ENCODE data around the gene ATP5F1E.

Gene ATP5F1E

DNA sequence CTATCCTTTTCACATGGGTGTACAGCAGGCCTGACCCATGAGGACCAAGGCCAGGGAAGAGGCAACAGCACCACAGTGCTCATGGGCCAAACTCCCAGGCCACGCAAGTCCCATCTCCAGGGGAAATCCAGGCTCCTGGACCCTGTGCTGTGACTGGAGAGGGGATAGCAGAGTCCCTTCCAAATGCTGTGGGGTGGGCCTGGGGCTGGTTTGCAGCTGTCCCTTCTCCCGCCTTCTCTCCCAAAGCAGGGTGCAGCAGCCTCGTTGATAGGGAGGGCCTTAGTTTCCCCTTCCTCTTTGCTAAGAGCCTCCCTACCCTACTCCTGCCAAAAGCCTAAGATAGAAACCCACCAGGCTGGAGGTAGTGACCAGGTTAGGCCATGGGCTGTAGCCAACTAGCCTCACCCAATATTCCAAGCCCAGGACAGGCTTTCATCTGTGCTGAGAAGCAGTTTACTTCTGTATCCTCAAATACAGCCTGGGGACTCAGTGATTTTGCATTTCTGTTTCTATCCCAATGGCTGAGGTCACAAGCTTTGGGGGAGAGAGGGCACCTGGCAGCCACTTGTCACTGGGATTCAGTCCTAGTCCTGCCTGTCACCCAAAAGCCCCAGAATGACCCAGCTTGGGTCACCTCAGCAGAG lies 26.5 kb downstream of the ATP5F1E start:
- DNase-seq (ENCODE audit: low read depth), result no peak

DNA sequence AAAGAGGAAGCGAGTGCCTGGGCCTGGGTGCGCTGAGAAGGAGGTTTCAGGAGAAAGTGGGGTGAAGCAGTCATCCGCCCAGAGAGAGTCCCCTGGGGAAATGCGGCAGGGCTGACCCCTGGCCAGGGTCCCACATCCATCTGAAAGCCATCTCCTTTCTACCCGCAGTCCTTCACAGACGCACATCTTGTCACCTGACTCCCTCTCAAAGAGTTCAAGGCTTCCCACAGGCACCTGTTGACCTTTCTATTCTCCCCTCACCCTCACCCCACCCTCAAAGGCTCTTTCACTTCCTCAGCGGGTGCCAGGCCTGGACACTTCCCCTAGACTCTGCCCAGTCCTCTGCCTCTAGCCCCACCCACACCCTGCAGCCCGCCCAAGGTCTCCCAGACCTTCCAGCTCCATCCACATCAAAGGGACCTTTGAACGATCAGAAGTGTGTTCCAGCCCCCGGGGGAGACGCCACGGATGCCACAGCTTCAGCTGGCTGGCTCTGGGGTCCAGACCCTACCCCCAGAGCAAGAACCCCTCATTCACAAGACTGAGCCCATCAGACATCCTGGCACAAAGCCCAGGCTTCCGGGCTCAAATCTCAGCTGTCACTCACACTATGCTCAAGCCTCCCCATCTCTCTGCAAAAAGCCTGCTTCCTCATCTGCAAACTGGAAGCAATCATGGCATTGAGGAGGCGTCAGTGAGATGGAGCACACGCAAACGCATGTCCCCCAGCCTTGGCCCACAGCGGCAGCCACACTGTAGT lies 27.2 kb downstream of the ATP5F1E start:
- DNase-seq (ENCODE audit: low read depth), result no peak

DNA sequence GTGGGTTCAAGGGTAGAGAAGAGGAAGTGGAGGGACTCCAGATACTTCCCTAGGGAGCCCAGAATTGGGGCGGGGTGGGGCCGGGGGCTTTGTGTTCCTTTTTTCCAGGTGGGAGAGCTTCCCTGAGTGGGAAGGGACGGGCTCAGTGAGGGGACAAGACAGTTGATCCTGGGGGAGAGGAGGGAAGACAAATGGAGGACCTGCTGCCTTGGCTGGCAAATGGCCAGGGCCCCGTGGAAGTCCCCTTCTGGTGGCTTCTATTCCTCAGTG lies 27.7 kb downstream of the ATP5F1E start:
- no peak for DNase-seq (ENCODE audit: low read depth)

DNA sequence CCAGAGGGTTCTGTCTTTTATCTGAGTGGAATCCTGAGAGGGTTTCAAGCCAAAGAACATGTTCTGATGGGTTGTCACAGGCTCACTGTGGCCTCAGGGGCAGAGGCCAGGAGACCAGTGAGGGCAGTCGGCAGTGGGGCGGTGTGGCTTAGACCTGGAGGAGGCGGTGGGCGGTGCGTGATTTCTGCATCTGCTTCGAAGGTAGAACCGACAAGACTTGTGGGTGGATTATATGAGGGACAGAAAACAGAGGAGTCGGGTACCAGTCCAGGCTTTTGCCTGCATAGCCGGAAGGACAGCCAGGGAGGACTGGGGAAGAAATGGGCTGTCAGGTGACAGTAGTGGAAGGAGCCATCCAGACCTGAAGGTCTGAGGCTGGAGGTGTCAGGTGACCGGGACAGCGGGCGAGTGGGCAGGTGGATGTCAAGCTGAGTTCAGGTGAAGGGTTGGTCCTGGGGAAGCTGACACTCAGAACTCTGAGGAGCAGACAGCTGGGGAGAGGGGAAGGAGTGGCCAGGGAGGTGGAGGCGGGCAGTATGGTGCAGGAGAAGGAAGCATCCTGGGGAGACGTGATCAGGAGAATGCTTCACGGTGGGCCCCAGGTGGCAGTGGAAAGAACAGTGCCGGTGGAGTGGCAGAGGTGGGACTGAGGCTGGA lies 28.2 kb downstream of the ATP5F1E start:
- no peak for DNase-seq (ENCODE audit: low read depth)

DNA sequence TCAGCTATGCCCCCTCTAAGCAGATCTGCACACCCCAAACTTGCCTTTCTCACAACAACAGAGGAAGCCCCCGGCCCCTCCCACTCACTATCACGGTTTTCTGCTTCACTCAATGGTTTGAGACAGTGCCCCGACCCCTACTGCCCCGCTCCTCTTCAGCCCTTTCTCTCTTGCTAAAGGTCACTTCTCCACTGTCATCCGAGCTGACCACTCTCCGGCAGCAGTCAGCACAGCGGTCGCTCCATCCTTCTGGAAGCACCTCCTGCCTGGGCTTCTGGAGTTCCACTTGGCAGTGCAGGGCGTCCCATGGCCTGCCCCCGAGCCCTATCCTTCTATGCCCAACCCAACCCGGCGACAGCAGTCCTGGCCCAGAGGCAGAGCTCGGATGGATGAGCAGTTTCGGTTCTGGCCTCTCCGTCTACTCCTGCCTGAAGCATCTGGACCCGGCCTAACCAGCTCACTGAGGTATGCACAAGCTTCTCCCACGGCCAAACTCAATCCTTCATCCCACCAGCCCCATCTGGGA lies 29.2 kb downstream of the ATP5F1E start:
- no peak for DNase-seq (ENCODE audit: low read depth)

DNA sequence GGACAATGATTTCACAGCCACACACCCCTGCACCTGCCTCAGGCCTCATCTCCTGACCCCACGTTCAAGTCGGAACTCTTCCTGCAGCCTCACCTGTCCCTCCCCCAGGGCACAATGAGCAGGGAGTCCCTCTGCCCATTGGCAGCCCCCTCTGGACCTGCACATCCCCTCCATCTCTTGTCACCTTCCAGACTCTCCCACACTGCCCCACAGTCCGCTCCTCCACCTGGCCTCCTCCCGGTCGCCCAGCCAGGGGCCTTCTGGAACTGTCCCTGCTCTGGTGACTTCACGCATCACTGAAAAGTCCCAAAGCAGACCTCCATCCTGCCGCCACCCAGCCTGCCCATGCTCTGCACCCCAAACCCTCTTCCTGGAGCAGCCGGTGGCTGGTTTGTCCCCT lies 29.7 kb downstream of the ATP5F1E start:
- DNase-seq (ENCODE audit: low read depth), result no peak

DNA sequence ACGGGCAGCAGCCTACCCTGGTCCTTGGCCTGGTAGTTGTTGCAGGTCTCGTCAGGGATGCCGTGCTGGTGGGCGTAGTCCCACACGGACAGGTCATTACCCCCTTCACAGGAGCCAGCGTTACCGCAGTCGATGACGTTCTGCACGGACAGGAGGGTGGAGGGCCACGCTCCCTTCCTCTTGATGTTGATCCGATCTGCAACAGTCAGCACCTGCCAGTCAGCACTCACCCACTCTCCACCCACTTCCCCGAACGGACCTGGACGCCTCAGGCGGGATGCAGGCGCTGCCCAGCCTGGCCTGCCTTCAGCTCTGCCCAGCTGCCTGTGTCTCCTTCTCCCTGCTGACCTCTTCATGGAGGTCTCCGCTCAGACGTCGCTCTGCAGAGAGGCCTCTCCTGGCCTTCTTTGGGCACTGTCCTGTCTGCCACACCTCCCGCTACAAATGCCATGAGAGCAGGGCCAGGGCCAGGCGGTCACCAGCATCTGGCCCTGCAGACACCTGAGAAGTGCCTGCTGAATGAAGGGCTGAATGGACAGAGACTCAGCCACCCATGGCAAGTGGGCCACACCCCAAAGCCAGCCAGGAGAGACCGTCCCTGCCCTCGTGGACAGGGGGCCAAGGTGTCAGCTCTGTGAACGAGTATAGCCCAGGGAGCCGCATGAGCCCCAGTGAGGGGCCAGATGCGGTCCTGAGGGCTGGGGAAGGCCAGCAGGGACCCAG lies 30.5 kb downstream of the ATP5F1E start:
- DNase-seq (ENCODE audit: low read depth), result no peak

DNA sequence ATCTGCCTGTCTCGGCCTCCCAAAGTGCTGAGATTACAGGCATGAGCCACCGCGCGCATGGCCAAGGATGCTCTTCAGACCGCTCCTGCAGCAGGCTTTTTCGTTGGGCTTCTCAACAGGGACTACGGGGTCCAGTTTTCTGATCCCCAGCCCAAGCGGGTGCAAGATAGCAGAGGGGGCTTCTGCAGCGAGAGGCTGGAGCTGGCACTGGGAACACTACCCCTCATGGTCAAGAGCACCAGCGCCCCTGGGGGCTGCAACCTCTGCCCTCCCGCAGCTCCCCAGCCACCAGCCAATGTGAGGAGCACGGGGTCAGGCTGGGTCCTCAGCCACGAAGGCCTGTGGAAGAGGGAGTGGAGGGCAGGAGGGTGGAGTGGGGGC lies 31.1 kb downstream of the ATP5F1E start:
- no peak for DNase-seq (ENCODE audit: low read depth)

DNA sequence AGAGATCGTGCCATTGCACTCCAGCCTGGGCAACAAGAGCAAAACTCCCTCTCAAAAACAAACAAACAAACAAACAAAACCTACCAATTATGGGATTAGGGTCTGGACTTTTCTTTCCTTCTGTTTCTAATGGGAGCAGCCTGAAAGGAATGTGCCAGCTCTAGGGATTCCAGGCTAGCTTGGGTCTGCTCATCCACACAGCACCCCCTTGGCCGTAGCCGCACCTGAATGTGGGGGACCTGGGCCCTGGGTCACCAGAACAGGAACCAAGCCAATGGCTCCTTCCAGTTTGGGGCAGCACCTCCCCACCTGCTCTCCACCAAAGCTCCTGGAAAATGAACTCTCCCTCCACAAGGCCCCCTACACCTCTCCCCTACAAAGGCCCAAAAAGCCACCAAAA lies 31.8 kb downstream of the ATP5F1E start:
- no peak for DNase-seq (ENCODE audit: low read depth)

DNA sequence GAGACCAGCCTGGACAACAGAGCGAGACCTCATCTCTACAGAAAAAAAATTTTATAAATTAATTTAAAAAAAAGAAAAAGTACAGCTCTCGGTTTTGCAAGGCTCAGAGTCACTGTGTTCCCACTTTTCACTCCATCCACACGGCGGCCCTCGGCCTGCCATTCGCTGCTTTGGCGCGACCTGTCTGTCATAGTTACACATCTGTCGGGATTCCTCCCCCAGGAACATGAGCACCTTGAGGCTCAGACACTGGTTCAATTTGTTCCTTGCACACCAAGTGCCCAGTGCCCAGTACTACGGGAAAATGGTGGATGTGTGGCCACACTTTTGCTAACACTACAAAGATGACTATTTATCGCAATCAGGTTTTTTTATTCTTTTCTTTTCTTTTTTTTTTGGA lies 33.5 kb downstream of the ATP5F1E start:
- no peak for DNase-seq (ENCODE audit: low read depth)

DNA sequence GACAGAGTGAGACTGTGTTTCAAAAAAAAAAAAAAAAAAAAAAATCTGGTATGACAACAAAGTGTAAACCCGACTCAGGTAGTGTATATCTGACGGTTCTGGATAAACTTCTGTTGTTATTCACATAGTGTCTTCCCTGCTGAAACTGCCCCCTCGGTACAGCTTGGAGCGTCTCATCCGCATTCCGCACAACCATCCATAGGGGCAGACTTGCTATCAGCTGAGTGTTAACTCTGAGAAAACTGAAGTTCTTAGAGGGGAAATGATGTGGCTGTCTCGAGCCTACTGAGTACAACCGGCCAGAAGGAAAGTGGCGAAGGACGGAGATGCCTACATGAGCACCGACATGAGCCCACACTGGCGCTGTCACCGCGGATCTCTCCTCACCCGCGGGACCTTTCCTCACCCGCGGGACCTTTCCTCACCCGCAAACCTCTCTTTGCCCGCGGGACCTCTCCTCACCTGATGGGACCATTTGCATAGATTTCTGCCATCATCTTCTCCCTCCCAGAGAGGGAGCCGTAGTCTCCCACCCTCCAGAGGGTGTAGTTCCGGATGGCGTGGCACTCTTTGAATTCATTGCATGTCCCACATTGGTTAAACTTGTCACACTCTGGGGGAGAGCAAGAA lies 34.9 kb downstream of the ATP5F1E start:
- no peak for DNase-seq (ENCODE audit: low read depth)

DNA sequence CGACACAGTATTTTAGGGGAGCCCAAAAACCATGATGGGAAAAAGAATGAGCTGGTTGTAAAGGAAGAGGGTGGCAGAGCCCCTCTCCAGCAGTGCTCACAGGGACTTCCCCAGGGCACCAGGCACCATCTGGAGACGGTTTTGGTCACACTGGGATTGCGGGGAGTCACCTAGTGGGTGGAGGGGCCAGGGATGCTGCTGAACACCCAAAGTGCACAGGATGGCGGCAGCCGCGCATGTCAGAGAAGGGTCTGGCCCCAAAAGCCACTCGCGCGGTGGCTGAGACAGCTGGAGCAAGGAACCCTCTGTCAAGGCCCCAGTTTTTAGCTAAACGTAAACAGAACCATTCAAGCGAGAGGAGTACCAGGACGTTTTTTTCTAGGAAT lies 35.9 kb downstream of the ATP5F1E start:
- DNase-seq (ENCODE audit: low read depth), result no peak

DNA sequence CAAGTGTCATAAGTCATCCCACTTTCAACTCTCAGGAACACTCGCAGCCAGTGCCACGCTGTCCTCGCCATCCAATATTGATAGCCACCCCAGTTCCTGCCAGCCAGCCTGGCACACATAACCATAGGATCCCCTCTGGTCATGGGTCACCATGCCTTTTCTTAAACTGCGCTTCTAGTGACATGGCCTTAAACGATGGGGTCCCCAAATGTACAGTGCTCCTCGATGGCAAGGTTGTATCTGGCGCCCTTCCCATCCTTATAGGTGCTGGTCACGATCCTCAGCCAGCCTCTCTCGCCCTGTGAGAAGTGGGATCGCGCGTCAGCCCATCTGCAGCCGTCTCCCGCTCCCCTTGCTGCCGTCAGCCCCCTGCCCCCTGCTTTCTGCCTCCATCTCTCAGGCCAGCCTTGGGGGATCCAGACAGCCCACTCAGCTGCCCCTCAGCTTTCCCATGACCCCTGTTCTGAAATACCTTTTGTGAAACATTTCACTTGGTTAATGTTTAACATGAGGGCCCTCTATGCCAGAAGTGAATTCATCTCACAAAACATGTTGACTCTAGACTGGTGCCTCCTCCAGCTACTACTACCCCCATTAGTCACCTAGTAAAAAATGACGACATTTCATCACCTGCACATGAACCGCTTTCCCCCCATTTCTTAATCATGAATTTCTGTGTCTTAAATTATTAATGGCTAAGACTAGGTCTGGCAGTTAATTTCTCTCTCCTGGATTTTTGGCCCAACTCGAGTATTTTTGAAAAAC lies 36.5 kb downstream of the ATP5F1E start:
- DNase-seq (ENCODE audit: low read depth), result no peak

DNA sequence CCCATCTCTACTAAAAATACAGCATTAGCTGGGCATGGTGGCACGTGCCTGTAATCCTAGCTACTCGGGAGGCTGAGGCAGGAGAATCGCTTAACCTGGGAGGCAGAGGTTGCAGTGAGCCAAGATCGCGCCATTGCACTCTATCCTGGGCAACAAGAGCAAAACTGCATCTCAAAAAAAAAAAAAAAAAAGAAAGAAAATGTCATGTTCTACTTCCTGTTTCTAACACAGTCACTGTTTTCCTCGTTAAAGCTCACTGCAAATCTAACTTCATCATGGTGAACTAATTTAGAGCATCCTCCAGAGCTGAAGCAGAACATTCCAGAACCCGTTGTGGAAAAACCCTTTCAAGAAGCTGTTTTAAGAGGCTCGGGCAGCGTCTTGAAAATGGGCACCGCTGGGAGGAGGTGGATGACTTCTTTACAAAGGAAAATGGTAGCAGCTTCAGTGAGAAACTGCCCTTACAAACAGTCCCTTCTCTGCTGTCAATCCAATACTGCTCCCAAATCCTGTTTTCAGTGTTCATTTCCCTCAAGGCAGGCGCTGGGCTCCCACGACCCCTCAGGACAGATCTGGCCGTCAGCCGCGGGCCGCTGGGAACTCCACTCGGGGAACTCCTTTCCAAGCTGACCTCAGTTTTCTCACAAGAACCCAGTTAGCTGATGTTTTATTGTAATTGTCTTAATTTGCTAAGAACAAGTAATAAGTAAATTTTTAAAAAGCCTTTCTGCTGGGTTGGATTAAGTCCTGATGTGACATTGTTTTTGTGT lies 37.6 kb downstream of the ATP5F1E start:
- no peak for DNase-seq (ENCODE audit: low read depth)

DNA sequence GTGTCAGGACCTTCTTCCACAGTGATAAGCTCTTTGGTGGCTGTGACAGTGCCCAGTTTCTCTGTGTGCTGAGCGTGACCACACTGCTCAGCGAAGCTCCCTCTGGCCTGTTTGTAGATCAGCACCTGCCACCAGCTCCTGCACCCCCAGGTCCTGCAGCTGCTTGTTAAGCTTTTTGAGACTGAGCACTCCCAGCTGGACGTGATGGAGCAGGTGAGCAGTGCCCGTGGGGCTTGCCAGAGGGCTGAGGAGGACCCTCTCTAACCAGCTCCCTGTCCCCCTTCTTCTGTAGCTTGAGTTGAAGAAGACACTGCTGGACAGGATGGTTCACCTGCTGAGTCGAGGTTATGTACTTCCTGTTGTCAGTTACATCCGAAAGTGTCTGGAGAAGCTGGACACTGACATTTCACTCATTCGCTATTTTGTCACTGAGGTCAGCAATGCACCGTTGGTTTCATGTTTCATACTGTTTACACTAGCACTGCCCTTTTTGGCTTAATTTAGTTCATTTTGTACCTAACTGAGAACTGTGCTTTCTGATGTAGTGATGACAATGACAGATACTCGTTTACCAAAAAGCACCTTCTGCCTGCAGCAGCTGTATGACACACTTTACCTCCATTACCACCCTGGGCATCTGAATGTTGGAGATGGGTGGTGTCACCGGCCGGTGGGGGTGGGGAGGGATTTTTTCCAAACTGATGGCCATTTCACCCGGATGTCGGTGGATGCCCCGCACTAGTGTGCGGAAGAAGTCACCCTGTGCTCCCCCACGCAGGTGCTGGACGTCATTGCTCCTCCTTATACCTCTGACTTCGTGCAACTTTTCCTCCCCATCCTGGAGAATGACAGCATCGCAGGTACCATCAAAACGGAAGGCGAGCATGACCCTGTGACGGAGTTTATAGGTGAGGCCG lies 38.5 kb downstream of the ATP5F1E start:
- no peak for DNase-seq (ENCODE audit: low read depth)

DNA sequence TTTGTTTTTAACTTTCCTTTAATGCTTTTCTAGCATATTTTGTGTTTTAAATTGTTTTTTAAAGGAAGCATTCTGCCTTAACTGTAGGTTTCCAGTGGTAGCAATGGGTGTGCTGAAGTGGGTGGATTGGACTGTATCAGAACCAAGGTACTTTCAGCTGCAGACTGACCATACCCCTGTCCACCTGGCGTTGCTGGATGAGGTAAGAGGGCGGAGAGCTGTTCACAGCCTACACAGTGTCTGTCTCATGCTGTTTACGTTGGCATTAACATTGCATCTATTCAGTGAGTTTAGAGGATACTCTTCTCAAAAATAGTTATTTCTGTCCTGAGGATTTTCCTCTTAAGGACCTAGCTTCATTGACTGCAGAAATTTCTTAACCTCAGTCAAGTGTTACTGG lies 39.2 kb downstream of the ATP5F1E start:
- DNase-seq (ENCODE audit: low read depth), result no peak

DNA sequence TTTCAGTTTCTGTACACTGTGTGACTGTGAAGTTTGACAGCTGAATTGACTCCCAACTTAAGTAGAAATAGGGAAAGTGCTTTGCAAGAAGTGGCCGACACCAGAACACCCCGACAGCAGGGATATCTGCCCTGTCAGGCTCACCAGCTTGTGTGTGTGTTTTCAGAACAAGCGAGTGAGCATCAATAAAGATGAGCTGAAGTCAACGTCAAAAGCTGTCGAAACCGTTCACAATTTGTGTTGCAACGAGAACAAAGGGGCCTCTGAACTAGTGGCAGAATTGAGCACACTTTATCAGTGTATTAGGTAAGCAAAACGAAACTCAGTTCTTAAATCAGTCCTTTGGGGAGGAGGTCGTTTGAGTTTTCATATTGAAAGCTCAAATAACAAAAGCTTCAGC lies 40.4 kb downstream of the ATP5F1E start:
- DNase-seq (ENCODE audit: low read depth), result no peak

DNA sequence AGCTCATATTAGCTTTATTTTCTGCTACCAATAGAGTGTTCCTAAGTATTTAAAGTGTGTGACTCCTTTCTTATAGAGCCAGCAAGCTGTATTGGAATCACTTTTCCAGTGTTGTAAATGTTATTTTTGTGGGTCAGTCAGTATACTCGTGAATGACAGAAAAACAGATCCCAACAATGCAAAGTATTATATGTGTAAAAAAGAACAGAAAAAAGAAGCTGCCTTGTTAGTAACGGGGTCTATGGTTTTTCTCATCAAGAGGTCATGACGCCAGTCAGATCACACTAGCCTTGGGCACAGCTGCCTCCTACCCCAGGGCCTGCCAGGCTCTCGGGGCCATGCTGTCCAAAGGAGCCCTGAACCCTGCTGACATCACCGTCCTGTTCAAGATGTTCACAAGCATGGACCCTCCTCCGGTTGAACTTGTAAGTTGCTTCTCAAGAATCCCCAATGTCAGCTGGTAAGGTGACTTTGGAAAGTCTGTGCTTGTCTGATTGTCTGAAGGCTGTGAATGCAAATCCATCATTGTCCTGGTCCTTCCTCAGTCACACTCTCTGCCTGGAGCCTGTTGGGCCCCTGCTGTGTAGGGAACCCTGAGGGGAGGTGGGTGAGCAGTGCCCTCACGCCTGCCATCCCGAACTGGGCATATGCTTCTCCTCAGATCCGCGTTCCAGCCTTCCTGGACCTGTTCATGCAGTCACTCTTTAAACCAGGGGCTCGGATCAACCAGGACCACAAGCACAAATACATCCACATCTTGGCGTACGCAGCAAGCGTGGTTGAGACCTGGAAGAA lies 41.3 kb downstream of the ATP5F1E start:
- no peak for DNase-seq (ENCODE audit: low read depth)

DNA sequence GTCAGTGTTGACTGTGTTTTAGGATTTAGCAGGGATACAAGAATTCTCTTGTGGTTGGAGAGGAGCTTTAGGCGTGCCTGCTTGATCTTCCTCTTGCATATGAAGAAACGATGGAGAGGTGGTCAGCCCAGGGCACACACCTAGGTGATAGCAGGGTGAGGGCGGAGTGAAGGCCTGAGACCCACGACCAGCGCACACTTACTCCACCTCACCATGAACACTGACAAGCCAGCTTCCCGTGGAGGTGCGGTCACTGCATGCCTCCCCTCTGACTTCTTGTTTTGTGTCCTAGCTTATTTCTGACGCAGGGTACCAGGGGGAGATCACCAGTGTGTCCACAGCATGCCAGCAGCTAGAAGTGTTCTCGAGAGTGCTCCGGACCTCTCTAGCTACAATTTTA lies 42.9 kb downstream of the ATP5F1E start:
- no peak for DNase-seq (ENCODE audit: low read depth)

Data from activated T-cell treated with anti-CD3 and anti-CD28 coated beads for 24 hours (primary cell).